Neural progenitor cell (in vitro differentiated cells): Measurements from ENCODE around the gene LRP2. TPM values are rescaled to one million over a fixed set of nuclear protein-coding genes. Genes with fewer than 3 reads are reported as not detected.

Experiments
- DNase-seq: peaks from one replicate; pipeline ENCODE4 v3.0.0-alpha.2; 2016; ENCODE audit warnings: low spot score
- H2AFZ ChIP-seq: fragments of 200-600 bp; sonication (generic); replicated peaks from 2 replicates; pipeline ENCODE4 v1.6.1; 2016; ENCODE audit warnings: antibody characterized with exemption
- H3F3A ChIP-seq: fragments of 200-600 bp; sonication (generic); 2 replicates; pipeline ENCODE4 v1.6.1; 2016; ENCODE audit warnings: antibody characterized with exemption, low read depth
- H3K27ac ChIP-seq: fragments of 200-600 bp; sonication (generic); 2 replicates; pipeline ENCODE4 v1.5.1; 2016; ENCODE audit warnings: mild to moderate bottlenecking
- H3K27me3 ChIP-seq: fragments of 200-600 bp; sonication (generic); 2 replicates; pipeline ENCODE4 v1.6.1; 2016; ENCODE audit warnings: mild to moderate bottlenecking, moderate library complexity
- H3K36me3 ChIP-seq: fragments of 200-600 bp; sonication (generic); 2 replicates; pipeline ENCODE4 v1.5.1; 2016
- H3K4me1 ChIP-seq: fragments of 200-600 bp; sonication (generic); 2 replicates; pipeline ENCODE4 v1.6.1; 2016; ENCODE audit warnings: mixed run types
- H3K4me2 ChIP-seq: fragments of 200-600 bp; sonication (generic); 2 replicates; pipeline ENCODE4 v1.6.1; 2016
- H3K4me3 ChIP-seq: fragments of 200-600 bp; sonication (generic); 2 replicates; pipeline ENCODE4 v1.5.1; 2016
- H3K79me2 ChIP-seq: fragments of 200-600 bp; sonication (generic); 2 replicates; pipeline ENCODE4 v1.6.1; 2016; ENCODE audit warnings: low read depth
- H3K9ac ChIP-seq: fragments of 200-600 bp; sonication (generic); 2 replicates; pipeline ENCODE4 v1.6.1; 2016
- H3K9me3 ChIP-seq: fragments of 200-600 bp; sonication (generic); 2 replicates; pipeline ENCODE4 v1.5.1; 2016; ENCODE audit warnings: low read depth
- H4K20me1 ChIP-seq: fragments of 200-600 bp; sonication (generic); 2 replicates; pipeline ENCODE4 v1.6.1; 2016; ENCODE audit warnings: low read depth
- H3K27ac Mint-ChIP-seq: 3 replicates; pipeline ENCODE4 v1.8.0; 2021; ENCODE audit warnings: mixed read lengths
- H3K27me3 Mint-ChIP-seq: 2 replicates; pipeline ENCODE4 v1.8.0; 2022; ENCODE audit warnings: low read depth, mild to moderate bottlenecking, inconsistent platforms, moderate library complexity, mixed read lengths; ENCODE audit not compliant: insufficient read depth
- H3K36me3 Mint-ChIP-seq: 3 replicates; pipeline ENCODE4 v1.8.0; 2021; ENCODE audit warnings: mixed read lengths
- H3K4me1 Mint-ChIP-seq: 3 replicates; pipeline ENCODE4 v1.8.0; 2021; ENCODE audit warnings: mixed read lengths
- H3K4me3 Mint-ChIP-seq: 3 replicates; pipeline ENCODE4 v1.8.0; 2021; ENCODE audit warnings: mild to moderate bottlenecking, moderate library complexity, mixed read lengths
- H3K9me3 Mint-ChIP-seq: 3 replicates; pipeline ENCODE4 v1.8.0; 2020; ENCODE audit warnings: mixed read lengths
- CTCF ChIP-seq: fragments of 200-600 bp; sonication (generic); IDR thresholded peaks from 2 replicates; pipeline ENCODE4 v1.5.1; 2017; ENCODE audit warnings: antibody characterized with exemption, mild to moderate bottlenecking
- EZH2 ChIP-seq: fragments of 200-600 bp; sonication (generic); IDR thresholded peaks from 2 replicates; pipeline ENCODE4 v1.6.1; 2017; ENCODE audit warnings: antibody characterized with exemption, mild to moderate bottlenecking, moderate library complexity
- EZH2phosphoT487 ChIP-seq: fragments of 200-600 bp; sonication (generic); IDR thresholded peaks from 2 replicates; pipeline ENCODE4 v1.6.1; 2017; ENCODE audit warnings: antibody characterized with exemption
- total RNA-seq: library from RNA; depleted of rRNA; stranded (reverse); fragments of >200 nt; gene quantifications from 2 replicates; pipeline ENCODE4 v1.2.3, GENCODE V29; 2015; ENCODE audit warnings: low replicate concordance

The LRP2 gene
- total RNA-seq, 1 donor from 2014 or later, result 143 TPM

GRCh38 chr2:169240405-169240804 lies 121.9 kb downstream of the LRP2 start:
- Histone ChIP-seq H2AFZ (no peak overlapping the region), H3K27me3 (no peaks in the 10 kb centered on the region), H3K9me3 (no peaks in the 10 kb centered on the region), H3K4me1 (no peaks in the 10 kb centered on the region), H4K20me1 (no peaks in the 10 kb centered on the region), H3K9ac (no peak overlapping the region), H3K79me2 (no peaks in the 10 kb centered on the region), H3K4me2 (no peak overlapping the region), H3F3A (no peaks in the 10 kb centered on the region), H3K36me3 (peaks cover 60% of the 10 kb centered on the region), H3K27ac (no peak overlapping the region), H3K4me3 (no peak overlapping the region)
- H3K4me3 Mint-ChIP-seq, result no peak overlapping the region
- H3K27ac Mint-ChIP-seq, result no peak overlapping the region
- TF ChIP-seq EZH2phosphoT487 (no peak), EZH2 (no peak), CTCF (no peak)
- H3K4me1 Mint-ChIP-seq, result peaks cover 3% of the 10 kb centered on the region
- no peaks in the 10 kb centered on the region for H3K27me3 Mint-ChIP-seq
- peaks cover 28% of the 10 kb centered on the region for H3K36me3 Mint-ChIP-seq
- H3K9me3 Mint-ChIP-seq, result no peaks in the 10 kb centered on the region
- DNase-seq, result no peak

- H4K20me1 ChIP-seq, result peaks cover 9% of the 10 kb centered on the region
- peaks cover 17% of the 10 kb centered on the region for H3F3A ChIP-seq
- DNase-seq, result no peak
- H3K36me3 Mint-ChIP-seq, result peaks cover 27% of the 10 kb centered on the region
- H3K9me3 Mint-ChIP-seq, result no peaks in the 10 kb centered on the region
- peaks cover 64% of the 10 kb centered on the region for H3K36me3 ChIP-seq
- H3K9me3 ChIP-seq, result no peaks in the 10 kb centered on the region
- no peaks in the 10 kb centered on the region for H3K27me3 ChIP-seq
- no peak overlapping the region for H3K4me2 ChIP-seq
- H3K79me2 ChIP-seq, result no peaks in the 10 kb centered on the region
- H2AFZ ChIP-seq, result no peak overlapping the region
- no peak overlapping the region for H3K4me3 Mint-ChIP-seq
- no peak overlapping the region for H3K27ac ChIP-seq
- H3K4me1 Mint-ChIP-seq, result no peaks in the 10 kb centered on the region
- H3K4me3 ChIP-seq, result no peak overlapping the region
- peaks cover 4% of the 10 kb centered on the region for H3K4me1 ChIP-seq
- H3K27ac Mint-ChIP-seq, result no peak overlapping the region
- TF ChIP-seq EZH2phosphoT487, result no peak
- H3K9ac ChIP-seq, result no peak overlapping the region
- no peaks in the 10 kb centered on the region for H3K27me3 Mint-ChIP-seq
These were observed 124.4 kb downstream of the LRP2 start for GRCh38 chr2:169237939-169238338.

GRCh38 chr2:169237286-169237685 lies 125.0 kb downstream of the LRP2 start:
- H3K9ac ChIP-seq, result no peak overlapping the region
- peaks cover 11% of the 10 kb centered on the region for H3K4me1 ChIP-seq
- H3K9me3 ChIP-seq, result no peaks in the 10 kb centered on the region
- Mint-ChIP-seq H3K4me3 (no peak overlapping the region), H3K27me3 (no peaks in the 10 kb centered on the region), H3K9me3 (no peaks in the 10 kb centered on the region), H3K27ac (no peak overlapping the region), H3K4me1 (peaks cover 4% of the 10 kb centered on the region), H3K36me3 (peaks cover 27% of the 10 kb centered on the region)
- H3K79me2 ChIP-seq, result no peaks in the 10 kb centered on the region
- TF ChIP-seq EZH2 (no peak), EZH2phosphoT487 (no peak), CTCF (no peak)
- no peak for DNase-seq
- peaks cover 60% of the 10 kb centered on the region for H3K36me3 ChIP-seq
- no peak overlapping the region for H2AFZ ChIP-seq
- H3K27ac ChIP-seq, result no peak overlapping the region
- H3K4me2 ChIP-seq, result no peak overlapping the region
- peaks cover 16% of the 10 kb centered on the region for H4K20me1 ChIP-seq
- H3F3A ChIP-seq, result peaks cover 23% of the 10 kb centered on the region
- H3K4me3 ChIP-seq, result no peak overlapping the region
- no peaks in the 10 kb centered on the region for H3K27me3 ChIP-seq

- TF ChIP-seq EZH2phosphoT487 (no peak), CTCF (no peak)
- H3K27me3 Mint-ChIP-seq, result no peaks in the 10 kb centered on the region
These were observed 129.7 kb downstream of the LRP2 start for GRCh38 chr2:169232551-169233154.

More at GRCh38 chr2:169232551-169233154, 129.7 kb downstream of the LRP2 start:
- Histone ChIP-seq H3K79me2 (no peaks in the 10 kb centered on the region), H4K20me1 (peaks cover 17% of the 10 kb centered on the region), H3K27me3 (no peaks in the 10 kb centered on the region), H3K27ac (peak overlapping the region; percentile 60), H3K4me1 (peaks cover 27% of the 10 kb centered on the region), H3K9me3 (no peaks in the 10 kb centered on the region), H2AFZ (no peak overlapping the region), H3F3A (peaks cover 25% of the 10 kb centered on the region), H3K9ac (peak overlapping the region; percentile 19), H3K4me2 (no peak overlapping the region), H3K4me3 (no peak overlapping the region), H3K36me3 (peaks cover 41% of the 10 kb centered on the region)
- H3K36me3 Mint-ChIP-seq, result peaks cover 23% of the 10 kb centered on the region
- peak; percentile 40 for DNase-seq
- H3K27ac Mint-ChIP-seq, result no peak overlapping the region
- H3K4me1 Mint-ChIP-seq, result peaks cover 20% of the 10 kb centered on the region
- H3K9me3 Mint-ChIP-seq, result no peaks in the 10 kb centered on the region
- no peak overlapping the region for H3K4me3 Mint-ChIP-seq
